Stimulated activated CD8-positive, alpha-beta memory T cell treated with anti-CD3 and anti-CD28 coated beads, Interleukin-7, amount 100 ng/mL, for 1 hour (primary cell): ENCODE results near the gene LEFTY2.
"Not testable (repeated sequence)": the region's sequence is repeated elsewhere in the genome, so short reads cannot be mapped to it uniquely, and the experiment has no call there.

Source experiments
- DNase-seq, 2 donors: peaks; one replicate each; pipeline ENCODE4 v3.0.0-alpha.2; 2020; ENCODE audit warnings: low read depth in 2 of 2

The LEFTY2 gene

GRCh38 chr1:225929462-225929861 lies 11.6 kb downstream of the LEFTY2 start:
- DNase-seq, result not testable (repeated sequence)

GRCh38 chr1:225928186-225929175 lies 12.5 kb downstream of the LEFTY2 start:
- DNase-seq, result no peak

GRCh38 chr1:225926551-225927113 lies 14.4 kb downstream of the LEFTY2 start:
- DNase-seq, result no peak

- DNase-seq, result peak; percentile 86 to 87
Measured at GRCh38 chr1:225923692-225924555, 17.1 kb downstream of the LEFTY2 start, which contains the start of gene PYCR2. Gene PYCR2 (minus strand): TSS chr1:225924250. CDS start chr1:225924110, 140 bp downstream.

- no peak for DNase-seq
Measured at GRCh38 chr1:225923381-225923691, 17.7 kb downstream of the LEFTY2 start.

- no peak for DNase-seq
Measured at GRCh38 chr1:225921734-225922709, 19.0 kb downstream of the LEFTY2 start.

GRCh38 chr1:225919906-225920305 lies 21.1 kb downstream of the LEFTY2 start:
- no peak for DNase-seq

GRCh38 chr1:225918280-225918679 lies 22.7 kb downstream of the LEFTY2 start:
- DNase-seq, result no peak

- DNase-seq, result no peak
Measured at GRCh38 chr1:225917536-225917935, 23.5 kb downstream of the LEFTY2 start.

- no peak for DNase-seq
Measured at GRCh38 chr1:225917101-225917500, 23.9 kb downstream of the LEFTY2 start.

GRCh38 chr1:225915538-225915991 lies 25.5 kb downstream of the LEFTY2 start:
- no peak for DNase-seq

- DNase-seq, result no peak
Measured at GRCh38 chr1:225914947-225915346, 26.1 kb downstream of the LEFTY2 start.

GRCh38 chr1:225914391-225914790 lies 26.6 kb downstream of the LEFTY2 start:
- no peak for DNase-seq

GRCh38 chr1:225911191-225912130 lies 29.6 kb downstream of the LEFTY2 start:
- DNase-seq, result peak; percentile 41 to 59

GRCh38 chr1:225909477-225909876 lies 31.5 kb downstream of the LEFTY2 start:
- no peak for DNase-seq

- DNase-seq, result no peak
Measured at GRCh38 chr1:225908773-225909172, 32.2 kb downstream of the LEFTY2 start.

GRCh38 chr1:225908013-225908640 lies 32.9 kb downstream of the LEFTY2 start:
- DNase-seq, result no peak

- no peak for DNase-seq
Measured at GRCh38 chr1:225907341-225907740, 33.7 kb downstream of the LEFTY2 start.

GRCh38 chr1:225906467-225906866 lies 34.6 kb downstream of the LEFTY2 start:
- no peak for DNase-seq
